Daoy (cell line): ENCODE measurements around the gene NFKB1. TPM values are rescaled to one million over a fixed set of nuclear protein-coding genes. Genes with fewer than 3 reads are reported as not detected.
"Not testable (repeated sequence)": the region's sequence is repeated elsewhere in the genome, so short reads cannot be mapped to it uniquely, and the experiment has no call there.

Source experiments
- DNase-seq: peaks from one replicate; pipeline ENCODE4 v3.0.0-alpha.2; 2015; ENCODE audit warnings: low read depth
- total RNA-seq: library from RNA; depleted of rRNA; stranded (reverse); fragments of >200 nt; shearing (Covaris generic); gene quantifications from 2 replicates; pipeline ENCODE4 v1.2.3, GENCODE V29; 2014

NFKB1 gene
- total RNA-seq, 1 experiment from 2014 or later: 21.5 TPM

GRCh38 chr4:102566426-102566825 lies 65.3 kb downstream of the NFKB1 start:
- no peak for DNase-seq

GRCh38 chr4:102567427-102567826 lies 66.3 kb downstream of the NFKB1 start:
- DNase-seq: no peak

- no peak for DNase-seq
Measured at GRCh38 chr4:102569200-102569599, 68.0 kb downstream of the NFKB1 start.

GRCh38 chr4:102570211-102570610 lies 69.1 kb downstream of the NFKB1 start:
- not testable (repeated sequence) for DNase-seq

GRCh38 chr4:102572452-102572851 lies 71.3 kb downstream of the NFKB1 start:
- no peak for DNase-seq

GRCh38 chr4:102574317-102574716 lies 73.2 kb downstream of the NFKB1 start:
- no peak for DNase-seq

GRCh38 chr4:102575369-102576129 lies 74.4 kb downstream of the NFKB1 start:
- no peak for DNase-seq

GRCh38 chr4:102578270-102578669 lies 77.1 kb downstream of the NFKB1 start:
- no peak for DNase-seq

- no peak for DNase-seq
Measured at GRCh38 chr4:102578819-102579218, 77.7 kb downstream of the NFKB1 start.

- no peak for DNase-seq
Measured at GRCh38 chr4:102579794-102580462, 78.8 kb downstream of the NFKB1 start.

- DNase-seq: no peak
Measured at GRCh38 chr4:102580463-102580842, 79.3 kb downstream of the NFKB1 start.

- DNase-seq: no peak
Measured at GRCh38 chr4:102584091-102584490, 82.9 kb downstream of the NFKB1 start.

GRCh38 chr4:102585329-102585728 lies 84.2 kb downstream of the NFKB1 start:
- DNase-seq: no peak

GRCh38 chr4:102586002-102586643 lies 85.0 kb downstream of the NFKB1 start:
- DNase-seq: no peak

GRCh38 chr4:102586644-102587021 lies 85.5 kb downstream of the NFKB1 start:
- DNase-seq: no peak

- DNase-seq: no peak
Measured at GRCh38 chr4:102589743-102590142, 88.6 kb downstream of the NFKB1 start.

- DNase-seq: no peak
Measured at GRCh38 chr4:102592256-102592655, 91.1 kb downstream of the NFKB1 start.

- no peak for DNase-seq
Measured at GRCh38 chr4:102593147-102593546, 92.0 kb downstream of the NFKB1 start.

GRCh38 chr4:102594000-102594399 lies 92.8 kb downstream of the NFKB1 start:
- no peak for DNase-seq

- DNase-seq: no peak
Measured at GRCh38 chr4:102596532-102596931, 95.4 kb downstream of the NFKB1 start.

GRCh38 chr4:102598086-102598761 lies 97.1 kb downstream of the NFKB1 start:
- DNase-seq: no peak

GRCh38 chr4:102598762-102599374 lies 97.7 kb downstream of the NFKB1 start:
- no peak for DNase-seq
